Fibroblast of lung (primary cell): ENCODE data around the gene GNB1L. TPM values are rescaled to one million over a fixed set of nuclear protein-coding genes. Genes with fewer than 3 reads are reported as not detected.

Experiments used
- DNase-seq, 2 donors: peaks; one replicate each; pipeline versions ENCODE4 v3.0.0 to v3.0.0-alpha.2; 2010; ENCODE audit warnings: low read depth in 2 of 2
- H2AFZ ChIP-seq: 2 replicates; pipeline ENCODE4 v1.5.1; 2012; ENCODE audit warnings: low read length, control low read depth, inconsistent platforms
- H3K27ac ChIP-seq: 2 replicates; pipeline ENCODE4 v1.5.1; 2011; ENCODE audit warnings: low read length, control low read depth; ENCODE audit not compliant: insufficient read depth
- H3K27me3 ChIP-seq: 2 replicates; pipeline ENCODE4 v1.5.1; 2011; ENCODE audit warnings: mild to moderate bottlenecking, low read length; ENCODE audit not compliant: control insufficient read depth, insufficient read depth
- H3K36me3 ChIP-seq: 2 replicates; pipeline ENCODE4 v1.5.1; 2011; ENCODE audit warnings: low read length; ENCODE audit not compliant: control insufficient read depth, insufficient read depth
- H3K4me1 ChIP-seq: 2 replicates; pipeline ENCODE4 v1.5.1; 2011; ENCODE audit warnings: low read length; ENCODE audit not compliant: control insufficient read depth, insufficient read depth; ENCODE audit errors: extremely low read depth
- H3K4me2 ChIP-seq: 2 replicates; pipeline ENCODE4 v1.5.1; 2011; ENCODE audit warnings: low read length, control low read depth; ENCODE audit not compliant: insufficient read depth; ENCODE audit errors: extremely low read depth
- H3K4me3 ChIP-seq, 4 experiments: fragments of 200-600 bp in 1 of 4; sonication (generic) in 1 of 4; replicated peaks in 1 of 4; 2 replicates each; pipeline ENCODE4 v1.5.1; 2011 to 2016; ENCODE audit warnings: low read length in 4 of 4, low read depth in 3 of 4, mild to moderate bottlenecking in 3 of 4, control low read depth in 2 of 4, inconsistent platforms in 1 of 4, mixed read lengths in 1 of 4; ENCODE audit not compliant: insufficient read depth in 1 of 4; ENCODE audit errors: control extremely low read depth in 1 of 4
- H3K79me2 ChIP-seq: 2 replicates; pipeline ENCODE4 v1.5.1; 2012; ENCODE audit warnings: mild to moderate bottlenecking, low read length, inconsistent platforms; ENCODE audit not compliant: control insufficient read depth, insufficient read depth
- H3K9ac ChIP-seq: 2 replicates; pipeline ENCODE4 v1.5.1; 2011; ENCODE audit warnings: mild to moderate bottlenecking, low read length, control low read depth; ENCODE audit not compliant: insufficient read depth
- H3K9me3 ChIP-seq: 2 replicates; pipeline ENCODE4 v1.5.1; 2012; ENCODE audit warnings: low read depth, low read length; ENCODE audit not compliant: control insufficient read depth, insufficient read depth
- H4K20me1 ChIP-seq: 2 replicates; pipeline ENCODE4 v1.5.1; 2011; ENCODE audit warnings: low read length; ENCODE audit not compliant: control insufficient read depth, insufficient read depth; ENCODE audit errors: extremely low read depth
- EZH2 ChIP-seq: IDR thresholded peaks from 2 replicates; pipeline ENCODE4 v1.5.1; 2012; ENCODE audit warnings: low read length, control low read depth, mild to moderate bottlenecking; ENCODE audit errors: missing control alignments
- polyA plus RNA-seq, 2 donors: library from polyadenylated mRNA; depleted of rRNA in 1 of 2; stranded (reverse) in 1 of 2; unstranded in 1 of 2; fragments of >200 nt; gene quantifications; 2 replicates each; pipeline ENCODE4 v1.2.1, GENCODE V29; 2011 to 2012; ENCODE audit warnings: missing spikeins in 1 of 2
- total RNA-seq: library from RNA; depleted of rRNA; stranded (reverse); fragments of >200 nt; gene quantifications from 2 replicates; pipeline ENCODE4 v1.2.1, GENCODE V29; 2014
- TF ChIP-seq, protein P1 (sequence below), 2 donors: IDR thresholded peaks in 1 of 2; conservative IDR thresholded peaks in 1 of 2; 1 replicate in 1 of 2; 2 replicates in 1 of 2; pipeline ENCODE4 v1.5.1; 2011 to 2012; ENCODE audit warnings: low read length in 2 of 2, control low read depth in 1 of 2, inconsistent platforms in 1 of 2, low read depth in 1 of 2, mild to moderate bottlenecking in 1 of 2

Gene GNB1L
- total and polyA plus RNA-seq, 2 donors (not counting 1 experiment from before 2014, with no cell fraction given), result 1.4 to 7.8 TPM

DNA sequence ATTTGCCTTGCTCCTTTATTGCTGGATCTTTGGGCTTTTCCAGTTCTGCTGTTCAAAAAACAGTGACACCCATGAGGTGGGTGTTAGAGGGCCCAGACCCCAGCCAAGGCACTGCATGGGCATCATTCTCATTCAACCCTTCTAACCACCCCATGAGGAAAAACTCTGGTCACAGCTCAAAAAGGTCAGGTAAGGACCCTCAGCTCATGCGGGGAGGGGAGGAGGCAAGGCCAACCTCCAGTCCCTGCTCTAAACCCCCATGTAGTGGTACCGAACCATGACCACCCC, 7.4 kb downstream of the GNB1L start:
- no peak for TF ChIP-seq EZH2
- TF ChIP-seq, protein P1, sequence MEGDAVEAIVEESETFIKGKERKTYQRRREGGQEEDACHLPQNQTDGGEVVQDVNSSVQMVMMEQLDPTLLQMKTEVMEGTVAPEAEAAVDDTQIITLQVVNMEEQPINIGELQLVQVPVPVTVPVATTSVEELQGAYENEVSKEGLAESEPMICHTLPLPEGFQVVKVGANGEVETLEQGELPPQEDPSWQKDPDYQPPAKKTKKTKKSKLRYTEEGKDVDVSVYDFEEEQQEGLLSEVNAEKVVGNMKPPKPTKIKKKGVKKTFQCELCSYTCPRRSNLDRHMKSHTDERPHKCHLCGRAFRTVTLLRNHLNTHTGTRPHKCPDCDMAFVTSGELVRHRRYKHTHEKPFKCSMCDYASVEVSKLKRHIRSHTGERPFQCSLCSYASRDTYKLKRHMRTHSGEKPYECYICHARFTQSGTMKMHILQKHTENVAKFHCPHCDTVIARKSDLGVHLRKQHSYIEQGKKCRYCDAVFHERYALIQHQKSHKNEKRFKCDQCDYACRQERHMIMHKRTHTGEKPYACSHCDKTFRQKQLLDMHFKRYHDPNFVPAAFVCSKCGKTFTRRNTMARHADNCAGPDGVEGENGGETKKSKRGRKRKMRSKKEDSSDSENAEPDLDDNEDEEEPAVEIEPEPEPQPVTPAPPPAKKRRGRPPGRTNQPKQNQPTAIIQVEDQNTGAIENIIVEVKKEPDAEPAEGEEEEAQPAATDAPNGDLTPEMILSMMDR (conservative IDR thresholded peaks at IDR 0.05 in 1 of 2, IDR thresholded peaks at IDR 0.05 in 1 of 2; ENCODE audit: low read depth in 1 of 2, low read length in 2 of 2), result no peak
- Histone ChIP-seq H3K79me2 (peaks cover 17% of the 10 kb centered on the region), H3K4me3 (no peak overlapping the region), H2AFZ (no peak overlapping the region), H3K4me2 (no peak overlapping the region), H4K20me1 (no peaks in the 10 kb centered on the region), H3K27ac (no peak overlapping the region), H3K27me3 (no peaks in the 10 kb centered on the region), H3K36me3 (peaks cover 12% of the 10 kb centered on the region), H3K9me3 (no peaks in the 10 kb centered on the region), H3K9ac (no peak overlapping the region), H3K4me1 (peaks cover 5% of the 10 kb centered on the region)
- DNase-seq, result no peak

DNA sequence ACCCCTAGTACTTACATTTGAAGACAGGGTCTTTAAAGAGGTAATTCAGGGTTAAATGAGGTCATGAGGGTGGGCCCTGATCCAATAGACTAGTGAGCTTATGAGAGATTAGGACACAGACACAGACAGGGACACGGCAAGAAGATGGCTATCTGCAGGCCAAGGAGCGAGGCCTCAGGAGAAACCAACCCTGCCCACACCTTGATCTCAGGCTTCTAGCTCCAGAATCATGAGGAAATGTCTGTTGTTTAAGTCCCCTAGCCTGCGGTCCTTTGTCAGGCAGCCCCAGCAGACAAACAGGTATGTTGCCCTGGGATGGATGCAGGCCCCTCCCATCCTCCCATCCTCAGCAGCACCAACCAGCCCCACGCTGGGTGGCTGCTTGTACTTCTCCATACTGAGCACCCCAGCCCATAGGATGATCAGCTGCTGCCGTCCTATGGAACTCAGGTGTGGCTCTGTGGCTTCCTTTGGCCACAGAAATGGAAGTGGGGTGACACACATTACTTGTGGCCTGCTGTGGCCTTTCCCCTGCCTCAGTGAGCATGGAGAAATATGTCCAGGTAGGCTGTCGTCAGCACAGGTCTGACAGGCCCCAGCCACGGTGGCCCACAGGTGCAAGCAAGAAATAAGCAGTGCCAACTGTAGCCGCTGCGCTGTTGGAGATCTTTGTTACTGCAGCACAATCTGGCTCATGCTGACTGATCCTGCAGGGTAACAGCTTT, 7.9 kb downstream of the GNB1L start:
- Histone ChIP-seq H3K36me3 (peaks cover 7% of the 10 kb centered on the region), H4K20me1 (no peaks in the 10 kb centered on the region), H3K4me3 (no peak overlapping the region), H3K4me2 (no peak overlapping the region), H3K9ac (no peak overlapping the region), H2AFZ (no peak overlapping the region), H3K27me3 (no peaks in the 10 kb centered on the region), H3K9me3 (no peaks in the 10 kb centered on the region), H3K4me1 (peaks cover 5% of the 10 kb centered on the region), H3K79me2 (peaks cover 12% of the 10 kb centered on the region), H3K27ac (no peak overlapping the region)
- TF ChIP-seq, protein P1 (conservative IDR thresholded peaks at IDR 0.05 in 1 of 2, IDR thresholded peaks at IDR 0.05 in 1 of 2; ENCODE audit: low read depth in 1 of 2, low read length in 2 of 2), result no peak
- TF ChIP-seq EZH2, result no peak
- DNase-seq, result no peak

DNA sequence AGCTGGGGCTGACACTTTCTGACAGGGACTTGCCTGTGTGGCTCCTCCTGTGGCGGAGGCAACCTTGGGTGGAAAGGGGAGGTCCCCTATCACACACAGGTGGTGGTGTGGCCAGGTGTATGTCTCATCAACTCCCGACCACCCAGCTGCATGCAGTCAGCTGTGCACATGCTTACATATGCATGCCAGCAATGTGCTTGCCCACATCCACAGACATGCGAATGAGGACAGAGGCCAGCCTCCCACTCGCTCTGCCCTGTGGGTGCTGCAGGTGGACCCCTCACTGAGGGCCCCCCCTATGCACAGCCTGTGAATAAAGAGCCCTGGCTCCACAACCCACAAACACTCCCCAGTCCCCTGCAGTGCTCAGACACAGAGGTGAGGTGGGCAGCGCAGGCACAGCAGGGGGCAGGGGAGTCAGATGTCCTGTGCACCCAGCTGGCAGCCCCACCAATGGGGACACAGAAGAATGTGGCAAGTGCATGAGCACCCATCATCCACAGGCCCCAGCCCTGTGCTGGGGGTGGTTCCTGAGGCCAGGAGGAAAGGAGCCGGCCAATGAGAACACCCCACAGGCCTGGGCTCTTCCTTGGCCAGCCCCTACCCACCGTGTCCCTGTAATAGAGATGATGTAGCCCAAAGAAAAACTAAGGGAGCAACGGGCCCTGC, 9.5 kb downstream of the GNB1L start:
- no peak overlapping the region for H3K9ac ChIP-seq
- peaks cover 2% of the 10 kb centered on the region for H3K36me3 ChIP-seq
- no peaks in the 10 kb centered on the region for H4K20me1 ChIP-seq
- H3K27ac ChIP-seq, result no peak overlapping the region
- H3K4me3 ChIP-seq, result no peak overlapping the region
- H3K79me2 ChIP-seq, result peaks cover 3% of the 10 kb centered on the region
- TF ChIP-seq EZH2, result no peak
- TF ChIP-seq, protein P1 (conservative IDR thresholded peaks at IDR 0.05 in 1 of 2, IDR thresholded peaks at IDR 0.05 in 1 of 2; ENCODE audit: low read depth in 1 of 2, low read length in 2 of 2), result no peak
- H2AFZ ChIP-seq, result no peak overlapping the region
- peaks cover 5% of the 10 kb centered on the region for H3K4me1 ChIP-seq
- no peaks in the 10 kb centered on the region for H3K9me3 ChIP-seq
- no peak overlapping the region for H3K4me2 ChIP-seq
- no peak for DNase-seq
- H3K27me3 ChIP-seq, result no peaks in the 10 kb centered on the region
